GM19099 (cell line): ENCODE data around the gene TMEM63C.

Source experiments
- POLR2A ChIP-seq: IDR thresholded peaks from 3 replicates; pipeline ENCODE4 v1.6.1; 2011; ENCODE audit warnings: low read depth; ENCODE audit not compliant: insufficient read length; ENCODE audit errors: extremely low read depth

TMEM63C gene

GRCh38 chr14:77281852-77282410 lies 100.3 kb downstream of the TMEM63C start:
- no peak for TF ChIP-seq POLR2A

GRCh38 chr14:77284066-77284465 lies 102.5 kb downstream of the TMEM63C start:
- no peak for TF ChIP-seq POLR2A

DNA sequence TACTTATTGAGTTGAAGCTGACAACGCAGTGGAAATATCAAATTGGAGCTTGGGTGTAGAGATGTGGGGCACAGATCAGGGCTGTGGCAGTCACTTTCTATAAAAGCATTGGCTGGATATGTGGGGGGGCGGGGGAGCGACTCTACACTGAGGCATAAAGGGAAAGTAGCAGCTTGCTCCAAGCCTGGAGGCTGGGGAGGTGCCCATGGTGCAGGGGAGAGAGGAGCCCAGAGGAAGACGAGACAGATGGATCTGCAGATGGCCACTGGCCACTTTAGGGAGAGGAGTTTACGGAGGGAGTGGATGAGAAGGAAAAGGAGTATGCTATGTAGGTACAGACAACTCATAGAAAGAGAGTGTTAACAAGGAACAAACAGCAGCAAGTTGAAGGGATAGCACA lies 102.9 kb downstream of the TMEM63C start:
- TF ChIP-seq POLR2A: no peak

DNA sequence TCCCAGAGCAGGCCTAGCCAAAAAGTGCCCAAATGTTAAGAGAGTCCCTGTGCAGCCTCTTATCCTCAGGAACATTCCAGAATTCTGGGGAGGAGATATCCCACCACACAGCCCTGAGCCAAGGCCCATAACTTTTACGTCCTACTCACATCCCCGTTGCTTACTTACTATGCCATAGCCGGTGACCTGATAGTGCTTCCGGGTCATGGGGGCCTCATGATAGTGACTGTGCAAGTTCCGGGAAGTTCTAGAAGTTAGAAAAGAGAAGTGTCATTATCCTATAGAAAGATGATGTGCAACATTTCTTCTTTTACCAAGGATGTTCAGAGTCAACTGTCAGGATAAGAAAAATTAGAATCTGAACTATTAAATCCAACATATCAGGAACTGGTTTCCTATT lies 105.0 kb downstream of the TMEM63C start:
- no peak for TF ChIP-seq POLR2A

GRCh38 chr14:77290705-77291104 lies 109.1 kb downstream of the TMEM63C start:
- no peak for TF ChIP-seq POLR2A

- TF ChIP-seq POLR2A: no peak
Measured at GRCh38 chr14:77296155-77296554, 114.6 kb downstream of the TMEM63C start.

GRCh38 chr14:77296906-77297305 lies 115.3 kb downstream of the TMEM63C start:
- no peak for TF ChIP-seq POLR2A

GRCh38 chr14:77299771-77300170 lies 118.2 kb downstream of the TMEM63C start:
- no peak for TF ChIP-seq POLR2A

GRCh38 chr14:77301103-77301502 lies 119.5 kb downstream of the TMEM63C start:
- no peak for TF ChIP-seq POLR2A

DNA sequence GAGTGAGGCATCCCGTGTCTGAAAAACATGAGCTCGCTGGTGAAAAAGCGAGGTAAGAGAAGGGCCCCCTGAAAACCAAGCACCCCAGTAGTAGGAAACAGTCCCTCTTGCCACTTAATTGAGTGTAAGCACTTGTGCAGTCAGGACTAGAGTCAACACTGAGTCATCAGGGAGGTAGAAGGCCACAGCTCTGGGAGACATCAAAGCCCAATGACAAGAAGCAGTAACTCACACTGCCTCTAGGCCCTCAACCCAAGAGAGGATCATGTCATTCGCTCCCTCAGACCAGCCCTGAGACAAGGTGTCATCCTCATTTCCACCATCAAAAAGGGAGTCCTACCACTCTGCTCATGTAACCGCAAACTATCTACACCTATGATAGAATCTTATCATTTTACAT lies 121.3 kb downstream of the TMEM63C start:
- TF ChIP-seq POLR2A: no peak

DNA sequence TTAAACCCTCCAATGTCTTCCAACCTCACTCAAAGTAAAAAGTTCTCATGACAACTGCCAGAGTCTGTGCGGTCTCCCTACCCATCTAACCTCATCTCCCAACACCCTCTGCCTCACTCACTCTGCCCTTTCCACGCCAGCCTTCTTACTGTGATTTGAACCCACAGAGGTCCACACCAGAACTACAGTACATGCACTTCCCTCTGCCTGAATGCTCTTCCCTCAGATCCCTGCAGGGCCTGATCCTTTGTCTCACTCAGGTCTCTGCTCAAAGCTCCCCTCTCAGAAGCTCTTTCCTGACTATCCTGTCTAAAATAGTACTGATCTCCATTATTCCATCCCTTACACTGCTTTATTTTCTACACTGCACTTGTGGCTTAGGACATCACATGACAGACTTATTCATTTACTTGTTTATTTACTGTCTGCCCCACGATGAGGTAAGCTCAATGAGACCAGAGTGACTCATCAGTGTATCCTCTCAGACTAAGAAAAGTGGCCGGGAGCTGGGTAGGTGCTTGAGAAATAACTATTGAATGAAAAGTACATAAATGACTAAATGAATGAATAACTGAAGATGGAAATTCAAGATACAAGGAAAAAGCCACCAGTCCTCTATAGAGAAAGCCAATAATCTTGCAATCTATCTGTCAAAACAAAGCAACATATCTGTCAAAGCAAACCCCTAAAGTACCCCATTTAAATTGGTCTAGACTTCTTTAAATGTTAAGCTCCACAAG lies 122.0 kb downstream of the TMEM63C start:
- TF ChIP-seq POLR2A: no peak

DNA sequence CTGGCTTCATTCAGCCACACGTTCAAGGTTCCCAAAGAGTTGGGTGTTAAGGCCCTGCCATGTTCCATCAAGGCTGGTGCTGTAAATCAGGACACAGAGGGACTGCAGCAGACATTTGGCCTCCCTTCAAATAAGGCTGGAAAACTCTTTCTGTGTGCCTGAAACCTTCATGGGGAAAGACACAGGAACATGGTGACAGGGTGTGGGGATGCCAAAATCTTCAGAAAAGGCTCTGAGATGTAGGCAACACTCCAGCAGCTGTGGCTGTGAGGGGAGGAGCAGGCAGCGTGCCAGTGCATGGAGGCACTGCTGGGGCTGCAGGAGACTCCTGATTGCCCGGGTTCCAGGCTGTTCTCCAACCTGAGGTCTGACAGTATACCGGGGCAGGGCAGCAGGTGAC lies 124.1 kb downstream of the TMEM63C start:
- no peak for TF ChIP-seq POLR2A

- no peak for TF ChIP-seq POLR2A
Measured at GRCh38 chr14:77306416-77306815, 124.8 kb downstream of the TMEM63C start.

GRCh38 chr14:77306851-77307496 lies 125.4 kb downstream of the TMEM63C start:
- TF ChIP-seq POLR2A: no peak
